ENCODE results near the gene PACS1. TPM values are rescaled to one million over a fixed set of nuclear protein-coding genes. Genes with fewer than 3 reads are reported as not detected.

Gene PACS1
- total and polyA plus RNA-seq, 4 experiments from 2014 or later, result 13.7 to 262 (median 177) TPM

GRCh38 chr11:66119348-66120133 is 49.5 kb downstream of the PACS1 start:
- Mint-ChIP-seq H3K4me3 (peak overlapping the region in 5 of 8 donors; percentile 4 to 65 (median 48)), H3K9me3 (no peaks in the 10 kb centered on the region), H3K27me3 (no peaks in the 10 kb centered on the region), H3K4me1 (peaks cover 66 to 94% (median 83%) of the 10 kb centered on the region in 4 donors), H3K27ac (peak overlapping the region; percentile 34 to 84 (median 73)), H3K36me3 (peaks cover 0 to 6% of the 10 kb centered on the region in 2 donors)
- peaks cover 90% of the 10 kb centered on the region for H3K4me1 ChIP-seq (ENCODE audit: insufficient read depth, low read length)
- ChIA-PET CTCF (ENCODE audit: partially characterized antibody) (interaction anchor here (0.9 to 14.8 kb wide), 8 partner anchors 7 to 75 kb away, joined by 3 to 231 read pairs (median 8); partner anchors contain the start of gene PACS1), POLR2A (ENCODE audit: partially characterized antibody) (interaction anchor here (0.7 to 10.3 kb wide), 6 partner anchors 9 to 49 kb away, joined by 3 to 185 read pairs (median 47); partner anchors contain the start of gene PACS1)
- H3K27me3 ChIP-seq (ENCODE audit: insufficient read depth, low read length), result no peaks in the 10 kb centered on the region
- no peak for DNase-seq
- no peaks in the 10 kb centered on the region for H3K9me3 ChIP-seq (ENCODE audit: control insufficient read depth in 1 of 2, low read length in 2 of 2)
- intact Hi-C loops (cut with micrococcal nuclease), result loop anchor here (5.0 kb wide), 1 partner anchor 37 kb away; no protein-coding TSS in a partner anchor
- no peak overlapping the region for H3K27ac ChIP-seq (ENCODE audit: low read depth, low read length)
- no peak overlapping the region for H3K4me3 ChIP-seq (ENCODE audit: low read length in 2 of 2)
- H3K36me3 ChIP-seq (ENCODE audit: insufficient read depth, low read length), result no peaks in the 10 kb centered on the region

GRCh38 chr11:66121466-66121865 is 51.4 kb downstream of the PACS1 start:
- intact Hi-C loops (cut with micrococcal nuclease), result no loop called here
- Mint-ChIP-seq H3K27ac (peak overlapping the region in 4 of 7 donors; percentile 35 to 78 (median 68)), H3K9me3 (no peaks in the 10 kb centered on the region), H3K4me1 (peaks cover 71 to 94% (median 87%) of the 10 kb centered on the region in 4 donors), H3K4me3 (peak overlapping the region in 1 of 8 donors; percentile 42), H3K36me3 (peaks cover 0 to 6% of the 10 kb centered on the region in 2 donors), H3K27me3 (no peaks in the 10 kb centered on the region)
- H3K4me3 ChIP-seq (ENCODE audit: low read length in 2 of 2), result no peak overlapping the region
- POLR2A ChIA-PET (ENCODE audit: partially characterized antibody), result interaction anchor here (1.3 to 10.3 kb wide), 3 partner anchors 22 to 51 kb away, joined by 3 to 185 read pairs (median 128); partner anchors contain the start of gene PACS1
- CTCF ChIA-PET (ENCODE audit: partially characterized antibody), result interaction anchor here (0.6 to 14.8 kb wide), 4 partner anchors 15 to 52 kb away, joined by 3 to 231 read pairs (median 6); partner anchors contain the start of gene PACS1
- H3K36me3 ChIP-seq (ENCODE audit: insufficient read depth, low read length), result no peaks in the 10 kb centered on the region
- peaks cover 90% of the 10 kb centered on the region for H3K4me1 ChIP-seq (ENCODE audit: insufficient read depth, low read length)
- no peaks in the 10 kb centered on the region for H3K9me3 ChIP-seq (ENCODE audit: control insufficient read depth in 1 of 2, low read length in 2 of 2)
- no peak for DNase-seq
- no peaks in the 10 kb centered on the region for H3K27me3 ChIP-seq (ENCODE audit: insufficient read depth, low read length)
- no peak overlapping the region for H3K27ac ChIP-seq (ENCODE audit: low read depth, low read length)

DNA sequence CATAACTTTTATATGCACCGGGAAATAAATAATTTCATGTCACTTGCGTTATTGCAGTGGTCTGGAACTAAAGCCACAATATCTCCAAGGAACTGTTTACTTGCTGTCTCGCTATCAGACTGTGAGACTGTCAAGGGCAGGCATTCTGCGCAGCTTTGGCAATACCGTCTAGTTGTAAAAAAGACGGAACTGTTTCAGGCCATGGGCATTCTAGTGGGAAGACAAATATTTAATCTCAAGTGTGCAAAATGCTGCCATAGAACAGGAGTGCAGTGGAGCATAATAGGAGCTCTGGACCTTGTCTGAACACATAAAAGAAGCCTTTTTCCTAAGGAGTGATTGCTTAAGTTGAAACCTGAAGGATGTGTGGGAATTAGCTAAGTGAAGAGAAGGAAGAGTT is 53.8 kb downstream of the PACS1 start:
- Histone ChIP-seq H3K27me3 (ENCODE audit: insufficient read depth, low read length) (no peaks in the 10 kb centered on the region), H3K9me3 (ENCODE audit: control insufficient read depth in 1 of 2, low read length in 2 of 2) (no peaks in the 10 kb centered on the region), H3K27ac (ENCODE audit: low read depth, low read length) (no peak overlapping the region), H3K4me1 (ENCODE audit: insufficient read depth, low read length) (peaks cover 81% of the 10 kb centered on the region), H3K4me3 (ENCODE audit: low read length in 2 of 2) (no peak overlapping the region), H3K36me3 (ENCODE audit: insufficient read depth, low read length) (no peaks in the 10 kb centered on the region)
- H3K36me3 Mint-ChIP-seq, result peaks cover 0 to 6% of the 10 kb centered on the region in 2 donors
- DNase-seq, result no peak
- intact Hi-C loops (cut with micrococcal nuclease), result no loop called here
- peak overlapping the region in 3 of 7 donors; percentile 6 to 94 (median 8) for H3K27ac Mint-ChIP-seq
- peaks cover 70 to 86% (median 80%) of the 10 kb centered on the region in 4 donors for H3K4me1 Mint-ChIP-seq
- ChIA-PET CTCF (ENCODE audit: partially characterized antibody) (interaction anchor here (0.8 to 14.8 kb wide), 4 partner anchors 8 to 101 kb away, joined by 3 to 231 read pairs (median 3); partner anchors contain the start of gene PACS1), POLR2A (ENCODE audit: partially characterized antibody) (interaction anchor here (0.8 to 1.1 kb wide), 3 partner anchors 13 to 55 kb away, joined by 3 to 4 read pairs (median 3); no protein-coding TSS in a partner anchor)
- peak overlapping the region in 1 of 8 donors; percentile 14 for H3K4me3 Mint-ChIP-seq
- H3K27me3 Mint-ChIP-seq, result no peaks in the 10 kb centered on the region
- H3K9me3 Mint-ChIP-seq, result no peaks in the 10 kb centered on the region

DNA sequence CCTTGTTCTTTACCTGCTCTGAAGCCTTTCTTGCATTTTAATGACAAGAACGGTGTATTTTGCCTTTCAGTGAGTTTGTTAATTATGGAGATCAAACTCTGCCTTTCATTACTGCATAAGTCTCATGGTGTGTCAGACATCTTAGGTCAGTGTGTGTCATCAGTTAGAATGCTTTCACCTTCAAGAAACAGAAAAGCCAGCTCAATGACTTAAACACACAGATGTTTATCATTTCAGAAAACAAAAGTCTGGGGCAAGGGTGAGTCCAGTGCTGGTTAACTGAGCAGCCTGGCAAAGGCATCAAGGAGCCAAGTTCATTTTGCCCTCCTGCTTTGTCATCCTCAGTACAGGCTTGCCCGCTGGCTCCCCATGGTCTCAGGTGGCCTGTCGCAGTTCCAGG is 54.5 kb downstream of the PACS1 start:
- Mint-ChIP-seq H3K4me3 (no peak overlapping the region), H3K27me3 (no peaks in the 10 kb centered on the region), H3K36me3 (peaks cover 0 to 6% of the 10 kb centered on the region in 2 donors), H3K9me3 (no peaks in the 10 kb centered on the region), H3K4me1 (peaks cover 66 to 81% (median 74%) of the 10 kb centered on the region in 4 donors), H3K27ac (peak overlapping the region in 4 of 7 donors; percentile 8 to 94 (median 66))
- DNase-seq, result no peak
- Histone ChIP-seq H3K9me3 (ENCODE audit: control insufficient read depth in 1 of 2, low read length in 2 of 2) (no peaks in the 10 kb centered on the region), H3K4me1 (ENCODE audit: insufficient read depth, low read length) (peaks cover 75% of the 10 kb centered on the region), H3K27ac (ENCODE audit: low read depth, low read length) (no peak overlapping the region), H3K27me3 (ENCODE audit: insufficient read depth, low read length) (no peaks in the 10 kb centered on the region), H3K36me3 (ENCODE audit: insufficient read depth, low read length) (no peaks in the 10 kb centered on the region), H3K4me3 (ENCODE audit: low read length in 2 of 2) (no peak overlapping the region)
- ChIA-PET CTCF (ENCODE audit: partially characterized antibody) (interaction anchor here (0.8 to 14.8 kb wide), 4 partner anchors 9 to 102 kb away, joined by 3 to 231 read pairs (median 3); partner anchors contain the start of gene PACS1), POLR2A (ENCODE audit: partially characterized antibody) (interaction anchor here (1.0 to 1.1 kb wide), 2 partner anchors 12 to 40 kb away, joined by 3 read pairs; no protein-coding TSS in a partner anchor)
- intact Hi-C loops (cut with micrococcal nuclease), result no loop called here

- peaks cover 0 to 6% of the 10 kb centered on the region in 2 donors for H3K36me3 Mint-ChIP-seq
- peak in 1 of 5 donors; percentile 47 for DNase-seq
- Histone ChIP-seq H3K27ac (ENCODE audit: low read depth, low read length) (peak overlapping the region; percentile 49), H3K36me3 (ENCODE audit: insufficient read depth, low read length) (no peaks in the 10 kb centered on the region), H3K4me3 (ENCODE audit: low read length in 2 of 2) (peak overlapping the region in 1 of 2 donors; percentile 13), H3K9me3 (ENCODE audit: control insufficient read depth in 1 of 2, low read length in 2 of 2) (no peaks in the 10 kb centered on the region), H3K4me1 (ENCODE audit: insufficient read depth, low read length) (peaks cover 74% of the 10 kb centered on the region), H3K27me3 (ENCODE audit: insufficient read depth, low read length) (no peaks in the 10 kb centered on the region)
- POLR2A ChIA-PET (ENCODE audit: partially characterized antibody), result interaction anchor here (0.9 to 2.5 kb wide), 13 partner anchors 8 to 81 kb away, joined by 3 to 36 read pairs (median 8); partner anchors contain the start of genes PACS1 and SF3B2
- no peaks in the 10 kb centered on the region for H3K9me3 Mint-ChIP-seq
- peak overlapping the region; percentile 94 to 98 (median 95) for H3K27ac Mint-ChIP-seq
- CTCF ChIA-PET (ENCODE audit: partially characterized antibody), result interaction anchor here (0.8 to 14.8 kb wide), 15 partner anchors 7 to 81 kb away, joined by 3 to 231 read pairs (median 4); partner anchors contain the start of gene PACS1
- peak overlapping the region; percentile 30 to 90 (median 76) for H3K4me3 Mint-ChIP-seq
- H3K4me1 Mint-ChIP-seq, result peaks cover 66 to 81% (median 72%) of the 10 kb centered on the region in 4 donors
- H3K27me3 Mint-ChIP-seq, result no peaks in the 10 kb centered on the region
- intact Hi-C loops (cut with micrococcal nuclease), result loop anchor here (1.0 to 2.0 kb wide), 3 partner anchors 11 to 57 kb away; no protein-coding TSS in a partner anchor
These were observed 56.0 kb downstream of the PACS1 start for GRCh38 chr11:66126064-66126463.

DNA sequence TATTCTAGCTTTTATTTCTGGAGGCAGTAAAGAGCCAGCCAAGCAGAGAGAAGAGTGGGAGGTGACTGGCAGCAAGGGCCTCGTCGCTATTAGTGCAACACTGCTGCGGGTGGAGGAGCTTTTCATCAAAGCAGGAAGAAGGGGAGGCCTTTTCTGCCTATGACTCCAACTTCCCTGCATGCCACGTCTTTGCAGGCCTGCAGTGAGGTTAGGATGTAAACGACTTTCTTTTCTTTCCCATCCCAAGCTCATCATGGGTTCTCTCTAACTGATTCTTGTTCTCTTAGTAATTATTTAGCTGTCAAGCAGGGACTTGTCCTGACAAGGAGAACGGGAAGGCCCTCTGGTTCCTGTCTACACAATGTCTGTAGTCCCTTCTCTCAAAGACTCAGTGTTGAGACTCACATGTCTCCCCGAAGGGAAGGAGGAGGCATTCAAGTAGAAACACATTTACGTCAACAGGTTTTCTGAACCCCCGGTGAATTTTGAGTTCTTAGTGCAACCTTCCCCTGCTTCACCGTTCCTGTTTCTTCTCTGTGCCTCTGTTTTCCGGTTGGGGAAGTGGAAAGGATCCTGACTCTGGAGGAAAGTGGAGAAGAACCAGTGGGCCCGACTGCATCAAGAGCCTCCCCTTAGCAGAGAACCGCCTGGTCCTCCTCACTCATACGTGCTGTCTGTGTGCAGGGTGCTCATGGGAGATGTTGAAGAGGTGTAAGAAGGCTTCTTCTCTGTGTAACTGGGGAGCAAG is 56.9 kb downstream of the PACS1 start:
- Histone ChIP-seq H3K27ac (ENCODE audit: low read depth, low read length) (peak overlapping the region; percentile 49), H3K27me3 (ENCODE audit: insufficient read depth, low read length) (no peaks in the 10 kb centered on the region), H3K4me1 (ENCODE audit: insufficient read depth, low read length) (peaks cover 74% of the 10 kb centered on the region), H3K4me3 (ENCODE audit: low read length in 2 of 2) (peak overlapping the region; percentile 2 to 14), H3K9me3 (ENCODE audit: control insufficient read depth in 1 of 2, low read length in 2 of 2) (no peaks in the 10 kb centered on the region), H3K36me3 (ENCODE audit: insufficient read depth, low read length) (no peaks in the 10 kb centered on the region)
- DNase-seq, result peak; percentile 57 to 80 (median 64)
- ChIA-PET POLR2A (ENCODE audit: partially characterized antibody) (interaction anchor here (0.9 to 2.5 kb wide), 13 partner anchors 9 to 82 kb away, joined by 3 to 36 read pairs (median 8); partner anchors contain the start of genes PACS1 and SF3B2), CTCF (ENCODE audit: partially characterized antibody) (interaction anchor here (0.8 to 14.8 kb wide), 16 partner anchors 8 to 82 kb away, joined by 3 to 231 read pairs (median 4); partner anchors contain the start of gene PACS1)
- Mint-ChIP-seq H3K9me3 (no peaks in the 10 kb centered on the region), H3K27me3 (no peaks in the 10 kb centered on the region), H3K36me3 (peaks cover 0 to 4% of the 10 kb centered on the region in 2 donors), H3K27ac (peak overlapping the region; percentile 92 to 98 (median 95)), H3K4me3 (peak overlapping the region; percentile 53 to 90 (median 78)), H3K4me1 (peaks cover 65 to 81% (median 72%) of the 10 kb centered on the region in 4 donors)
- intact Hi-C loops (cut with micrococcal nuclease), result loop anchor here (1.0 to 2.0 kb wide), 3 partner anchors 12 to 58 kb away; no protein-coding TSS in a partner anchor

Measured in CD4-positive, alpha-beta memory T cell (primary cell).